Natural killer cell (primary cell): ENCODE measurements around the gene KDM4B. TPM values are rescaled to one million over a fixed set of nuclear protein-coding genes. Genes with fewer than 3 reads are reported as not detected.

Source experiments
- ATAC-seq, 3 donors: fragments of 150-1000 bp in 2 of 3; fragments of 200-7000 bp in 1 of 3; cut with Tn5 transposase; 1 replicate in 1 of 3; 2 replicates in 2 of 3; pipeline ENCODE4 v1.10.0; 2021; ENCODE audit warnings: mild to moderate bottlenecking in 2 of 3, moderate library complexity in 2 of 3
- DNase-seq, 2 donors: peaks; one replicate each; pipeline versions ENCODE4 v3.0.0 to v3.0.0-alpha.2; 2013 to 2021; ENCODE audit warnings: mixed read lengths in 1 of 2
- H3K27ac ChIP-seq: one replicate; pipeline ENCODE4 v1.5.1; 2013; ENCODE audit warnings: mild to moderate bottlenecking, low read length
- H3K27me3 ChIP-seq: one replicate; pipeline ENCODE4 v1.6.1; 2013; ENCODE audit warnings: low read length; ENCODE audit not compliant: control insufficient read depth, insufficient read depth
- H3K36me3 ChIP-seq: one replicate; pipeline ENCODE4 v1.6.1; 2013; ENCODE audit warnings: low read length; ENCODE audit not compliant: control insufficient read depth, insufficient read depth
- H3K4me1 ChIP-seq: one replicate; pipeline ENCODE4 v1.6.1; 2013; ENCODE audit warnings: low read length; ENCODE audit not compliant: control insufficient read depth, insufficient read depth
- H3K4me3 ChIP-seq: one replicate; pipeline ENCODE4 v1.5.1; 2013; ENCODE audit warnings: low read length
- H3K9me3 ChIP-seq: one replicate; pipeline ENCODE4 v1.6.1; 2013; ENCODE audit warnings: low read length; ENCODE audit not compliant: control insufficient read depth, insufficient read depth
- H3K27ac Mint-ChIP-seq, 2 donors: one replicate each; pipeline ENCODE4 v1.8.0; 2022; ENCODE audit warnings: mild to moderate bottlenecking in 2 of 2, mixed read lengths in 2 of 2, moderate library complexity in 1 of 2
- H3K27me3 Mint-ChIP-seq, 2 donors: one replicate each; pipeline ENCODE4 v1.8.0; 2022; ENCODE audit warnings: low read depth in 2 of 2, mixed read lengths in 2 of 2
- H3K36me3 Mint-ChIP-seq: one replicate; pipeline ENCODE4 v1.8.0; 2022; ENCODE audit warnings: mixed read lengths
- H3K4me1 Mint-ChIP-seq, 2 donors: one replicate each; pipeline ENCODE4 v1.8.0; 2022; ENCODE audit warnings: mixed read lengths in 2 of 2
- H3K4me3 Mint-ChIP-seq: one replicate; pipeline ENCODE4 v1.8.0; 2022; ENCODE audit warnings: mild to moderate bottlenecking, moderate library complexity, mixed read lengths
- H3K9me3 Mint-ChIP-seq, 2 donors: one replicate each; pipeline ENCODE4 v1.8.0; 2022; ENCODE audit warnings: mixed read lengths in 2 of 2
- CTCF ChIP-seq: fragments of 200-600 bp; IDR thresholded peaks from one replicate; pipeline ENCODE4 v1.8.0; 2022; ENCODE audit warnings: antibody characterized with exemption
- WGBS: methylation state at CpG from one replicate; pipeline ENCODE4 v1.1.7; 2013; ENCODE audit warnings: missing lambda C conversion rate; ENCODE audit not compliant: insufficient coverage; 5-methylcytosine and 5-hydroxymethylcytosine counted together
- intact Hi-C: fragments of 100-400 bp; cut with micrococcal nuclease; formaldehyde crosslinking; loops from one replicate; pipeline ENCODE4 v1.14.2; 2022
- total RNA-seq, 4 donors: library from RNA; stranded (reverse); fragments of 120-200 nt in 1 of 4; gene quantifications; one replicate each; pipeline versions ENCODE4 v1.2.3 to v1.2.4, GENCODE V29; 2013 to 2022

The KDM4B gene
- total RNA-seq, 3 donors from 2014 or later (not counting 1 experiment from before 2014, with no cell fraction given), result 68.0 to 73.5 (median 68.1) TPM

- ATAC-seq, result no peak
- TF ChIP-seq CTCF, result no peak
- no peaks in the 10 kb centered on the region for H3K27me3 Mint-ChIP-seq
- no peak overlapping the region for H3K4me3 Mint-ChIP-seq
- H3K27me3 ChIP-seq, result no peaks in the 10 kb centered on the region
- H3K36me3 ChIP-seq, result peaks cover 6% of the 10 kb centered on the region
- no peak for DNase-seq
- peaks cover 0 to under 1% of the 10 kb centered on the region in 2 donors for H3K9me3 Mint-ChIP-seq
- H3K9me3 ChIP-seq, result peaks cover 9% of the 10 kb centered on the region
- peaks cover 2% of the 10 kb centered on the region for H3K36me3 Mint-ChIP-seq
- H3K27ac ChIP-seq, result no peak overlapping the region
- no peak overlapping the region for H3K27ac Mint-ChIP-seq
- no peak overlapping the region for H3K4me3 ChIP-seq
- H3K4me1 Mint-ChIP-seq, result peaks cover 0 to 4% of the 10 kb centered on the region in 2 donors
- intact Hi-C loops, result no loop called here
- H3K4me1 ChIP-seq, result peaks cover 8% of the 10 kb centered on the region
- WGBS, result 98% methylated on average over 5 of the region's 5 CpGs
These were observed 88.9 kb downstream of the KDM4B start for GRCh38 chr19:5057860-5058259.

- H3K27ac Mint-ChIP-seq, result no peak overlapping the region
- no peak for TF ChIP-seq CTCF
- Histone ChIP-seq H3K9me3 (peaks cover 11% of the 10 kb centered on the region), H3K4me1 (peaks cover 2% of the 10 kb centered on the region), H3K27ac (no peak overlapping the region), H3K4me3 (no peak overlapping the region), H3K36me3 (peaks cover 13% of the 10 kb centered on the region), H3K27me3 (no peaks in the 10 kb centered on the region)
- no peak overlapping the region for H3K4me3 Mint-ChIP-seq
- no peak for ATAC-seq
- DNase-seq, result no peak
- peaks cover 0 to 4% of the 10 kb centered on the region in 2 donors for H3K4me1 Mint-ChIP-seq
- WGBS, result 96% methylated on average over 34 of the region's 34 CpGs
- intact Hi-C loops, result no loop called here
- H3K9me3 Mint-ChIP-seq, result peaks cover 0 to 4% of the 10 kb centered on the region in 2 donors
- H3K27me3 Mint-ChIP-seq, result no peaks in the 10 kb centered on the region
- peaks cover 8% of the 10 kb centered on the region for H3K36me3 Mint-ChIP-seq
These were observed 89.8 kb downstream of the KDM4B start for GRCh38 chr19:5058521-5059212.

GRCh38 chr19:5059213-5059574 is 90.3 kb downstream of the KDM4B start:
- H3K4me3 ChIP-seq, result no peak overlapping the region
- ATAC-seq (no peak), DNase-seq (no peak)
- peaks cover 8% of the 10 kb centered on the region for H3K36me3 Mint-ChIP-seq
- no peaks in the 10 kb centered on the region for H3K4me1 ChIP-seq
- WGBS, result 97% methylated on average over 21 of the region's 21 CpGs
- peaks cover 0 to 4% of the 10 kb centered on the region in 2 donors for H3K9me3 Mint-ChIP-seq
- no peak overlapping the region for H3K27ac ChIP-seq
- TF ChIP-seq CTCF, result no peak
- no peaks in the 10 kb centered on the region for H3K27me3 Mint-ChIP-seq
- peaks cover 13% of the 10 kb centered on the region for H3K36me3 ChIP-seq
- no peak overlapping the region for H3K4me3 Mint-ChIP-seq
- no peaks in the 10 kb centered on the region for H3K27me3 ChIP-seq
- H3K9me3 ChIP-seq, result peaks cover 11% of the 10 kb centered on the region
- intact Hi-C loops, result no loop called here
- H3K4me1 Mint-ChIP-seq, result peaks cover 0 to 4% of the 10 kb centered on the region in 2 donors
- H3K27ac Mint-ChIP-seq, result no peak overlapping the region

GRCh38 chr19:5059793-5060192 is 90.9 kb downstream of the KDM4B start:
- H3K4me1 ChIP-seq, result no peaks in the 10 kb centered on the region
- intact Hi-C loops, result no loop called here
- DNase-seq, result no peak
- no peak overlapping the region for H3K4me3 ChIP-seq
- peaks cover 13% of the 10 kb centered on the region for H3K36me3 ChIP-seq
- Mint-ChIP-seq H3K4me3 (no peak overlapping the region), H3K27ac (no peak overlapping the region), H3K4me1 (peaks cover 0 to 4% of the 10 kb centered on the region in 2 donors), H3K27me3 (no peaks in the 10 kb centered on the region), H3K36me3 (peaks cover 8% of the 10 kb centered on the region), H3K9me3 (peaks cover 0 to 4% of the 10 kb centered on the region in 2 donors)
- no peaks in the 10 kb centered on the region for H3K27me3 ChIP-seq
- no peak for ATAC-seq
- H3K9me3 ChIP-seq, result peaks cover 11% of the 10 kb centered on the region
- no peak overlapping the region for H3K27ac ChIP-seq
- TF ChIP-seq CTCF, result no peak
- 96% methylated on average over 12 of the region's 12 CpGs for WGBS
